ENCODE measurements around the gene PHACTR4.

Gene PHACTR4

GRCh38 chr1:28449904-28450303 is 80.4 kb downstream of the PHACTR4 start:
- no peak for TF ChIP-seq CTCF (IDR thresholded peaks at IDR 0.05; ENCODE audit: insufficient read depth, low read length, missing control alignments)
- ChIA-PET CTCF (no interaction called here), POLR2A (no interaction called here)
- no peak overlapping the region for H3K4me3 ChIP-seq (ENCODE audit: low read depth, low read length)
- DNase-seq (ENCODE audit: low read depth, low spot score) = no peak

- ChIA-PET CTCF (interaction anchor here (1.1 kb wide), 1 partner anchor 41 kb away, joined by 3 read pairs; no protein-coding TSS in a partner anchor), POLR2A (no interaction called here)
- DNase-seq (ENCODE audit: low read depth, low spot score) = no peak
- TF ChIP-seq CTCF (IDR thresholded peaks at IDR 0.05; ENCODE audit: insufficient read depth, low read length, missing control alignments) = no peak
- H3K4me3 ChIP-seq (ENCODE audit: low read depth, low read length) = no peak overlapping the region
Measured at GRCh38 chr1:28450561-28450960, 81.0 kb downstream of the PHACTR4 start.

DNA sequence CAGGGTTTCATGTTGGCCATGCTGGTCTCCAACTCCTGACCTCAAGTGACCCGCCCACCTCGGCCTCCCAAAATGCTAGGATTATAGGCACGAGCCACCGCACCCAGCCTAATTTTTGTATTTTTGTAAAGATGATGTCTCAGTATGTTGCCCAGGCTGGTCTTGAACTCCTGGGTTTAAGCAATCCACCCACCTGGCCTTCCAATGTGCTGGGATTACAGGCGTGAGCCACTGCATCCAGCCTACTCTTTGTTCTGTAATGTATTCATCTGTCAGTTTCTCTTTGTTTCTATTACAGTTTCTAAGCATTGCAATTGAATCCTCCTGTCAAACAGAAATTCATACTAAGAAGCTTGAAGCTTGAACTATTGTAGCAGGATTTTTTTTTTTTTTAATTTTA is 81.5 kb downstream of the PHACTR4 start:
- POLR2A ChIA-PET = no interaction called here
- CTCF ChIA-PET = interaction anchor here (1.1 kb wide), 1 partner anchor 41 kb away, joined by 3 read pairs; no protein-coding TSS in a partner anchor
- TF ChIP-seq CTCF (IDR thresholded peaks at IDR 0.05; ENCODE audit: insufficient read depth, low read length, missing control alignments) = no peak
- DNase-seq (ENCODE audit: low read depth, low spot score) = no peak
- H3K4me3 ChIP-seq (ENCODE audit: low read depth, low read length) = no peak overlapping the region

DNA sequence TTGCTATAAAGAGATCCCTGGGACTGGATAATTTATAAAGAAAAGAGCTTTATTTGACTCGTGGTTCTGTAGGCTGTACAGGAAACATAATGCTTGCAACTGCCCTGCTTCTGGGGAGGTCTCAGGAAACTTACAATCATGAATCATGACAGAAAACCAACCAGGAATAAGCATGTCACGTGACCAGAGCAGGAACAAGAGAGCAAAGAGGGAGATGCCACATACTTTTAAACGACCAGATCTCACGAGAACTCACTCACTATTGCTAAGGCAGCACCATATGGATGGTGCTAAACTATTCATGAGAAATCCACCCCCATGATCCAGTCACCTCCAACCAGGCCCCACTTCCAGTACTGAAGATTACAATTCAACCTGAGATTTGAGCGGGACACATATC is 86.5 kb downstream of the PHACTR4 start:
- no peak overlapping the region for H3K4me3 ChIP-seq (ENCODE audit: low read depth, low read length)
- ChIA-PET CTCF (interaction anchor here (1.3 kb wide), 1 partner anchor 46 kb away, joined by 5 read pairs; no protein-coding TSS in a partner anchor), POLR2A (no interaction called here)
- DNase-seq (ENCODE audit: low read depth, low spot score) = peak; percentile 46
- no peak for TF ChIP-seq CTCF (IDR thresholded peaks at IDR 0.05; ENCODE audit: insufficient read depth, low read length, missing control alignments)

DNA sequence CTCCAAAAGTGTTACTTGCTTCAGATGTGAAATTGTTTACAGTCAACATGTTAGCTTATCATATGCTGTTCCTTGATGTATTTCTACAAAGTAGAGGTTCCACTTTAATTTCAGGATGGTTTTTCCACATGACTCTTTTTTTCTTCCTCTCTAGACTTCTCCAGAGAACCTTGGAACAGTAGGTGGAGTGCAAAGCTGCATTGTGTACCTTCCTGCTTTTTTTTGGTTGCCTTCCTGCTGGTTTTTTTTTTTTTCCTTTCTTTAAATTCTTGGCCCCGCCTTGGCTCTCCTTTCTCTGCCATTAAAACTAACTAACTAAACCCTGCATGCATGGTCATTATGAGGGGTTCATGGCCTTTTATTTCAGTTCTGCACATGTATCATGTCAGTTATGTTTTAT is 88.1 kb downstream of the PHACTR4 start:
- TF ChIP-seq CTCF (IDR thresholded peaks at IDR 0.05; ENCODE audit: insufficient read depth, low read length, missing control alignments) = no peak
- H3K4me3 ChIP-seq (ENCODE audit: low read depth, low read length) = no peak overlapping the region
- CTCF ChIA-PET = interaction anchor here (1.3 kb wide), 1 partner anchor 48 kb away, joined by 3 read pairs; no protein-coding TSS in a partner anchor
- POLR2A ChIA-PET = no interaction called here
- DNase-seq (ENCODE audit: low read depth, low spot score) = no peak

- no peak overlapping the region for H3K4me3 ChIP-seq (ENCODE audit: low read depth, low read length)
- no peak for DNase-seq (ENCODE audit: low read depth, low spot score)
- ChIA-PET POLR2A (no interaction called here), CTCF (interaction anchor here (1.3 kb wide), 1 partner anchor 49 kb away, joined by 3 read pairs; no protein-coding TSS in a partner anchor)
- TF ChIP-seq CTCF (IDR thresholded peaks at IDR 0.05; ENCODE audit: insufficient read depth, low read length, missing control alignments) = no peak
Measured at GRCh38 chr1:28458237-28459228, 89.0 kb downstream of the PHACTR4 start.
